ENCODE data around the gene CELA2B.
"Not testable (repeated sequence)": the region's sequence is repeated elsewhere in the genome, so short reads cannot be mapped to it uniquely, and the experiment has no call there.

Gene CELA2B

DNA sequence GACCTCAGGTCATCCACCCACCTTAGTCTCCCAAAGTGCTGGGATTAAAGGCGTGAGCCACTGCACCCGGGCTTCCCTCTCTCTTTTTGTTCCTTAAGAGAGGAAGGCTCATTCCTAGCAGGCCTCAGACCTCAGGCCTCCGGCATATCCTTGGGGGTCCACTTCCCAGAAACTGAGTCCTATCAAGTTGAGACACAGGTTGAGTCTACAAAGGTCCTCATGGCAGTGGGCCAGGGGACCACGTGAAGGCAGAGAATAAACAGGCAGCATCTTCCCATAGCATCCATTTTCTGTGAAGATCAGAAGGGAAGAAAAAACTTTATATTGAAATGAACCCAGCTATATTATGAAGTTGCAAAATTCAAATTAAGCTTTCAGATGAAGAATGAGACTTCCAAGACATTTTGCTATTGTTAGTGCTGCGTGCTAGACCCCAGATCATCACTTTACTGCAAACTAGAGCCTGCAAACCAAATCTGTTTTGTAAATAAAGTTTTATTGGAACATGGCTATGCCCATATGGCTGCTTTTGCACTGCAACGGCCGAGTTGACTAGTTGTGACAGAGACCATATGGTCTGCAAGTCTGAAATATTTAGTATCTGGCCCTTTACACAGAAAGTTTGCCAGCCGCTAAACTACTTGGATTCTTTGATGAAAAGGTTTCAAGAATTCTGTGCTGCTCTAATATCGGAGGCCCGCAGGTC lies 22.9 kb upstream of the CELA2B start:
- Histone ChIP-seq H3K27ac (no peak overlapping the region), H3K4me3 (no peak overlapping the region)
- DNase-seq (ENCODE audit: low spot score): no peak
- TF ChIP-seq, protein P1, sequence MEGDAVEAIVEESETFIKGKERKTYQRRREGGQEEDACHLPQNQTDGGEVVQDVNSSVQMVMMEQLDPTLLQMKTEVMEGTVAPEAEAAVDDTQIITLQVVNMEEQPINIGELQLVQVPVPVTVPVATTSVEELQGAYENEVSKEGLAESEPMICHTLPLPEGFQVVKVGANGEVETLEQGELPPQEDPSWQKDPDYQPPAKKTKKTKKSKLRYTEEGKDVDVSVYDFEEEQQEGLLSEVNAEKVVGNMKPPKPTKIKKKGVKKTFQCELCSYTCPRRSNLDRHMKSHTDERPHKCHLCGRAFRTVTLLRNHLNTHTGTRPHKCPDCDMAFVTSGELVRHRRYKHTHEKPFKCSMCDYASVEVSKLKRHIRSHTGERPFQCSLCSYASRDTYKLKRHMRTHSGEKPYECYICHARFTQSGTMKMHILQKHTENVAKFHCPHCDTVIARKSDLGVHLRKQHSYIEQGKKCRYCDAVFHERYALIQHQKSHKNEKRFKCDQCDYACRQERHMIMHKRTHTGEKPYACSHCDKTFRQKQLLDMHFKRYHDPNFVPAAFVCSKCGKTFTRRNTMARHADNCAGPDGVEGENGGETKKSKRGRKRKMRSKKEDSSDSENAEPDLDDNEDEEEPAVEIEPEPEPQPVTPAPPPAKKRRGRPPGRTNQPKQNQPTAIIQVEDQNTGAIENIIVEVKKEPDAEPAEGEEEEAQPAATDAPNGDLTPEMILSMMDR (IDR thresholded peaks at IDR 0.05): no peak

DNA sequence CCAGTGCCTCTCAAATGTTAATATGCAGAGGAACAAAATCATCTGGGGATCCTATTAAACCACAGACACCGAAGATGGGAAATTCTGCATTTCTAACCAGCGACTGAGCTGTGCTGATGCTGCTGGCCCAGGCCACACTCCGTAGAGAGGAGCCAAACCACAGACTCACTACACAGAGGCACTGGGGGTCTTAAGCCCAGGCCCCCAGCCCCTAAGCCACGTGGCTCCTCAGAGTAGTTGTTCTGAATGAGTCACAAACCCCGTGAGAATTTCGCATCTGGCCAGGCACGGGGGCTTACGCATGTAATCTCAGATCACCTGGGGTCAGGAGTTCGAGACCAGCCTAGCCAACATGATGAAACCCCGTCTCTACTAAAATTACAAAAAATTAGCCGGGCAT lies 22.2 kb upstream of the CELA2B start:
- no peak for DNase-seq (ENCODE audit: low spot score)
- no peak overlapping the region for H3K4me3 ChIP-seq
- H3K27ac ChIP-seq: no peak overlapping the region
- TF ChIP-seq, protein P1 (IDR thresholded peaks at IDR 0.05): no peak

DNA sequence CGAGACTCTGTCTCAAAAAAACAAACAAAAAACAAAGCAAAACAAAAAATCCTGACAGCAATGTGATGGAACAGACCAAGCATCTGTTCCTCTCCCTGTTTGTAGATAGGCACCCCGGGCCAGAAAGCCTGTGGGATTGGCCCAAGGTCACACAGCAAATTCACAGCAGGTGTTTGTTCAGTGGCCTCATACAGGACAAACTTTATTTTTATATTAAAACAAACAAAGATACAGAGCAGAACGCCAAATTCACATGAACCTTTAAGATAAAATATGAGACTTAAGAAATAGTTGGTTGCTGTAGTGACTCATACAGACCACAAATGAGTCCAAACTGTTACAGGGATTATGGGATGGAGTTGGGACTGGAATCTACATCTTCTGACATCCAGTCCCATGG lies 21.6 kb upstream of the CELA2B start:
- TF ChIP-seq, protein P1 (IDR thresholded peaks at IDR 0.05): no peak
- no peak for DNase-seq (ENCODE audit: low spot score)
- H3K27ac ChIP-seq: no peak overlapping the region
- no peak overlapping the region for H3K4me3 ChIP-seq

DNA sequence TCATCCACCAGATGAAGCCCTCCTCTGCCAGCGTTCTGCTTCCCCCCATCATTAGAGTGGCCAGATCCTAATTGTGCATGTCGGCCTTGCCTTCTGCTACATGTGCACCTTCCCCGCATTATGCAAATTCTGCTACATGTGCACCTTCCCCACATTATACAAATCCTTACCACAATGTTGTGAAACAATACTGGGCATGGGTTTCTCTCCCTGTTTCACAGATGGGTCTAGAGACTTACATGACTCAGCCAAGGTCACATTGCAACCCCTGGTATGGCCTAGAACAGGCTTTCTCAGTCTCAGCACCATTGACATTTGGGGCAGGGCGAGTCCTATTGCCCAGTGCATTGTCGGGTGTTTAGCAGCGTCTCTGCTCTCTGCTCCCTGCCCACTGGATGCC lies 20.4 kb upstream of the CELA2B start:
- no peak overlapping the region for H3K4me3 ChIP-seq
- no peak overlapping the region for H3K27ac ChIP-seq
- TF ChIP-seq, protein P1 (IDR thresholded peaks at IDR 0.05): no peak
- DNase-seq (ENCODE audit: low spot score): no peak

DNA sequence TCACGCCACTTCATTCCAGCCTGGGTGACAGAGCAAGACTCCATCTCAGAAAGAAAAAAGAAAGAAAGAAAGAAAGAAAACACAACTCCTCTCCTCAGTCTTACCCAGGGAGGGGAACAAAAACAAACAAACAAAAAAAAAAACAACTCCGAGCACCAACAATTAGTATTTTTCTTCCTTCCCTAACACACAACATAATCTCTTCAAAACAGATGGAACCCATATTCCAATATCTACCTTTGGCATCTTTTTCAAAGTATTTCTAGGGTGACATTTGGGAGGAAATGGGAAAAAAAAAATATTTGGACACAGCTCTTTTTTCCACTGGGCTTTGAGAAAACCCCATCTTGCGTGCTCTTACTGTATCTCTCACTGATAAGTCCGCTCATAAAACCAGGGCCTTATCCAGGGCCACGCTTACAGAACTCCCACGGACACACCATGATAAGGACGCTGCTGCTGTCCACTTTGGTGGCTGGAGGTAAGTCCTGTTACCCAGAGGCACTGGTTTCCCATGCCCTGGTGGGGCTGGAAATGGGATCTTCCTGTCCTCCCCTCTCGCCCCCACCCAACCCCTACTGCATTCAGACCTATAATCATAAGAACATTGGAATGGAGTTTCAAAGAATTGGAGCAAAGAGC lies 19.5 kb upstream of the CELA2B start, which contains the start of gene CELA2A:
Gene CELA2A, plus strand, starts transcription at position 420 of the 642 bp plus-strand sequence. Its CDS starts 22 bp downstream, at position 442.
- TF ChIP-seq, protein P1 (IDR thresholded peaks at IDR 0.05): no peak
- H3K27ac ChIP-seq: no peak within 1 kb of the TSS
- DNase-seq (ENCODE audit: low spot score): no peak
- no peak within 1 kb of the TSS for H3K4me3 ChIP-seq

DNA sequence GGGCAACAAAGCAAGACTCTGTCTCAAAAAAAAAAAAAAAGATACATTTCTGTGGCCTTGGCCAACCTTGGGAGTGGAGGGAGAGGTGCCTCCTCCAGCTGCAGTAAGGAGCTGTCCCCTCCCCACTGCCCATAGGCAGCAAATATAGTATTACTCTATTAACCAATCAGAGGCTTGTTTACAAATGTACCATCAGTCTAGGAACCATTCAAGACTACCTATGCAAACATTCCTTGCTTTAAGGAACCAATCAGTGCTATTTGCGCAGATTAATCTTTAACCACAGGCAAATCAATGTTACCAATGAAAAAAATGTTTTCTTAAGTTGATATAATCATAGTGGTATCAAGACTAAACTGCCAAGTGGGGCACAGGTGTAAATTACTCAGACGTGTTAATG lies 18.3 kb upstream of the CELA2B start:
- H3K27ac ChIP-seq: no peak overlapping the region
- TF ChIP-seq, protein P1 (IDR thresholded peaks at IDR 0.05): no peak
- DNase-seq (ENCODE audit: low spot score): no peak
- H3K4me3 ChIP-seq: no peak overlapping the region

DNA sequence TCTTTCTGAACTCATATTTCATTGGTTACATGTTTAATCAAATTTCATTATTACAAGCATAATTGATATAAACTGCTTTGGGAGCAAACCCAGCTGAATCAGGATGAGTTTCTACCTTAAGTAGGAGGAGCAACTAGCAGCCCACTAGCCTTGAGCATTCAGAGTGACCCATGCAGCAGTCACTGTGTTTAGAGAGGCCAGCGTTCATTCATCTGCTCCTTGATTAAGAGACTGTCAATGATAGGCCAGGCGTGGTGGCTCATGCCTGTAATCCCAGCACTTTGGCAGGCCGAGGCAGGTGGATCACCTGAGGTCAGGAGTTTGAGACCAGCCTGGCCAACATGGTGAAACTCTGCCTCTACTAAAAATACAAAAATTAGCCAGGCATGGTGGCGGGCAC lies 17.5 kb upstream of the CELA2B start:
- not testable (repeated sequence) for H3K4me3 ChIP-seq; DNase-seq (ENCODE audit: low spot score); H3K27ac ChIP-seq

Measured in coronary artery (tissue), 2 donors.